OCI-LY7 (cell line): ENCODE data around the gene WASHC2C. TPM values are rescaled to one million over a fixed set of nuclear protein-coding genes. Genes with fewer than 3 reads are reported as not detected.
"Not testable (repeated sequence)": the region's sequence is repeated elsewhere in the genome, so short reads cannot be mapped to it uniquely, and the experiment has no call there.

Source experiments
- BruUV-seq: library from RNA; stranded (reverse); fragments of 400-500 nt; replicated peaks from 2 replicates; lab custom pipeline; 2021; lab: Mats Ljungman, UMichigan
- CTCF ChIA-PET: fragments of 300-600 bp; sonication (Branson Sonifier 250); formaldehyde crosslinking; loops from one replicate; lab custom pipeline; 2022; ENCODE audit warnings: antibody characterized with exemption; ENCODE audit not compliant: unreplicated experiment; lab: Charles Lee
- POLR2A ChIA-PET: fragments of 300-600 bp; sonication (Branson Sonifier 250); formaldehyde crosslinking; loops from one replicate; lab custom pipeline; 2022; ENCODE audit warnings: antibody characterized with exemption; lab: Charles Lee
- DNase-seq: peaks from one replicate; pipeline ENCODE4 v3.0.0-alpha.2; 2015; ENCODE audit warnings: low spot score
- H2AFZ ChIP-seq: fragments of 200-600 bp; sonication (generic), shearing (Covaris generic); 2 replicates; pipeline ENCODE4 v1.6.1; 2014; ENCODE audit warnings: mild to moderate bottlenecking, antibody characterized with exemption, low read length, moderate library complexity
- H3K27ac ChIP-seq: fragments of 200-600 bp; sonication (generic); 2 replicates; pipeline ENCODE4 v1.5.1; 2014; ENCODE audit warnings: mixed run types, low read depth, mild to moderate bottlenecking, moderate library complexity, low read length, inconsistent platforms; ENCODE audit not compliant: poor library complexity, severe bottlenecking
- H3K36me3 ChIP-seq: fragments of 200-600 bp; sonication (generic); 2 replicates; pipeline ENCODE4 v1.6.1; 2014; ENCODE audit warnings: mild to moderate bottlenecking, antibody characterized with exemption, low read length, moderate library complexity, mixed read lengths; ENCODE audit not compliant: insufficient read depth
- H3K4me1 ChIP-seq: fragments of 200-600 bp; sonication (generic); 2 replicates; pipeline ENCODE4 v1.5.1; 2014; ENCODE audit warnings: mild to moderate bottlenecking, low read length; ENCODE audit not compliant: insufficient read depth, poor library complexity, severe bottlenecking
- H3K4me2 ChIP-seq: fragments of 200-600 bp; sonication (generic); 2 replicates; pipeline ENCODE4 v1.6.1; 2014; ENCODE audit warnings: mild to moderate bottlenecking, low read length
- H3K4me3 ChIP-seq: fragments of 200-600 bp; sonication (generic); 2 replicates; pipeline ENCODE4 v1.5.1; 2014; ENCODE audit warnings: mild to moderate bottlenecking, low read depth, low read length; ENCODE audit not compliant: poor library complexity, severe bottlenecking
- H3K79me2 ChIP-seq: fragments of 200-600 bp; sonication (generic); 2 replicates; pipeline ENCODE4 v1.6.1; 2016; ENCODE audit warnings: low read depth, mild to moderate bottlenecking, low read length, moderate library complexity, mixed read lengths; ENCODE audit not compliant: insufficient read depth
- H3K9me2 ChIP-seq: fragments of 200-600 bp; sonication (generic); 2 replicates; pipeline ENCODE4 v1.6.1; 2016; ENCODE audit warnings: mild to moderate bottlenecking, low read length, mixed read lengths; ENCODE audit not compliant: insufficient read depth
- H3K9me3 ChIP-seq: fragments of 200-600 bp; sonication (generic); 2 replicates; pipeline ENCODE4 v1.6.1; 2014; ENCODE audit warnings: mild to moderate bottlenecking, mixed run types, low read length, mixed read lengths
- H4K20me1 ChIP-seq: fragments of 200-600 bp; sonication (generic); 2 replicates; pipeline ENCODE4 v1.6.1; 2014; ENCODE audit warnings: mild to moderate bottlenecking, antibody characterized with exemption, low read length, moderate library complexity, mixed read lengths; ENCODE audit not compliant: insufficient read depth
- intact Hi-C: fragments of 100-400 bp; cut with micrococcal nuclease; formaldehyde crosslinking; loops from one replicate; pipeline ENCODE4 v1.10.0; 2022; ENCODE audit not compliant: unreplicated experiment
- total RNA-seq, 2 experiments: library from RNA; depleted of rRNA in 1 of 2; stranded (reverse); fragments of >200 nt in 1 of 2; shearing (Covaris generic) in 1 of 2; gene quantifications; 2 replicates each; pipeline ENCODE4 v1.2.3, GENCODE V29; 2014 to 2022
- TF ChIP-seq, protein P1 (sequence below): fragments of 200-600 bp; sonication (generic); conservative IDR thresholded peaks from 2 replicates; pipeline ENCODE4 v1.5.1; 2014; ENCODE audit warnings: mild to moderate bottlenecking, antibody characterized with exemption, low read length, moderate library complexity, mixed read lengths

WASHC2C gene
- total RNA-seq, 2 experiments from 2014 or later, result 21.5 to 34.6 TPM

DNA sequence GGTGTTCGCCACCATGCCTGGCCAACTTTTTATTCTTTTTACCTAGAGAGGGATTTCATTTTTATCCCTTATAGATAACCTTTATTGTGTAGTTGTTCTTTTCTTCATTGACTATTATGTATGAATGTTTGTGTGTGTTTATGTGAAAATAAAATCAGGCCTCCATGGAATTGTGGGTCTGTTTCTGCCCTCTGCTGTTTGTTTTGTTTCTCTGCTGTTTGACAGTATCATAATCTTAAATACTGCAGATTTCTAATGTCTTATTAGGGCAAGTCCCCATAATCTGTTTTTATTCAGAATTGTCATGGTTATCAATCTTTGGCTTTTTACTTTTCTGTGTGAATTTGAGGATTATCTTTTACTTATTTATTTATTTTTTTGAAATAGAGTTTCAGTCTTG is 7.8 kb downstream of the WASHC2C start:
- not testable (repeated sequence) for BruUV-seq, H3K79me2 ChIP-seq

GRCh38 chr10:45741559-45741958 is 14.5 kb downstream of the WASHC2C start:
- H3K4me2 ChIP-seq, POLR2A ChIA-PET, H3K79me2 ChIP-seq, H3K9me2 ChIP-seq, H3K36me3 ChIP-seq, H2AFZ ChIP-seq, H3K4me3 ChIP-seq, H3K27ac ChIP-seq, H4K20me1 ChIP-seq, CTCF ChIA-PET, H3K9me3 ChIP-seq, DNase-seq, H3K4me1 ChIP-seq, BruUV-seq, intact Hi-C loops: not testable (repeated sequence)

More for the DNA sequence above, 7.8 kb downstream of the WASHC2C start:
- H3K9me3 ChIP-seq, POLR2A ChIA-PET, intact Hi-C loops, H3K9me2 ChIP-seq, H3K4me3 ChIP-seq, H3K4me2 ChIP-seq, H2AFZ ChIP-seq, H3K27ac ChIP-seq, CTCF ChIA-PET, H4K20me1 ChIP-seq, H3K36me3 ChIP-seq, H3K4me1 ChIP-seq: not testable (repeated sequence)
- TF ChIP-seq, protein P1, sequence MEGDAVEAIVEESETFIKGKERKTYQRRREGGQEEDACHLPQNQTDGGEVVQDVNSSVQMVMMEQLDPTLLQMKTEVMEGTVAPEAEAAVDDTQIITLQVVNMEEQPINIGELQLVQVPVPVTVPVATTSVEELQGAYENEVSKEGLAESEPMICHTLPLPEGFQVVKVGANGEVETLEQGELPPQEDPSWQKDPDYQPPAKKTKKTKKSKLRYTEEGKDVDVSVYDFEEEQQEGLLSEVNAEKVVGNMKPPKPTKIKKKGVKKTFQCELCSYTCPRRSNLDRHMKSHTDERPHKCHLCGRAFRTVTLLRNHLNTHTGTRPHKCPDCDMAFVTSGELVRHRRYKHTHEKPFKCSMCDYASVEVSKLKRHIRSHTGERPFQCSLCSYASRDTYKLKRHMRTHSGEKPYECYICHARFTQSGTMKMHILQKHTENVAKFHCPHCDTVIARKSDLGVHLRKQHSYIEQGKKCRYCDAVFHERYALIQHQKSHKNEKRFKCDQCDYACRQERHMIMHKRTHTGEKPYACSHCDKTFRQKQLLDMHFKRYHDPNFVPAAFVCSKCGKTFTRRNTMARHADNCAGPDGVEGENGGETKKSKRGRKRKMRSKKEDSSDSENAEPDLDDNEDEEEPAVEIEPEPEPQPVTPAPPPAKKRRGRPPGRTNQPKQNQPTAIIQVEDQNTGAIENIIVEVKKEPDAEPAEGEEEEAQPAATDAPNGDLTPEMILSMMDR, result peak; percentile 53; the same call in 1 of the 2 replicates
- DNase-seq, result peak; percentile 7

DNA sequence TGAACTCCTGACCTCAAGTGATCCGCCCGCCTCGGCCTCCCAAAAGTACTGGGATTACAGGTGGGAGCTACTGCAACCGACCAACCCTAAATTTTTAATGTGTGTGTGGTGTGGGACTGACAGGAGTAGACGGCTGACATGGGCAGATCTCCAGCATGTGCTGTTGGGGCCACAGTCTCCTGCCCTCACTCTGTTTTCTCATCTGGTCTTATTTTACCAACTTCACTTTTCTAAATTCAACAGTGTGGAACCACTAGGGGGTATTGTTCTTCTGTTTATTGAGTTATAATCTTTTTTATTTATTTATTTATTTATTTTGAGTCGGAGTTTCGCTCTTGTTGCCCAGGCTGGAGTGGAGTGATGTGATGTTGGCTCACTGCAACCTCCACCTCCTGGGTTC is 14.9 kb downstream of the WASHC2C start:
- intact Hi-C loops, H3K4me3 ChIP-seq, BruUV-seq, H2AFZ ChIP-seq, CTCF ChIA-PET, H3K4me1 ChIP-seq, H3K79me2 ChIP-seq, H3K36me3 ChIP-seq, H3K9me2 ChIP-seq, DNase-seq, H3K9me3 ChIP-seq, H3K4me2 ChIP-seq, H4K20me1 ChIP-seq, H3K27ac ChIP-seq: not testable (repeated sequence)
- POLR2A ChIA-PET, result interaction anchor here (0.6 kb wide), 1 partner anchor 66 kb away, joined by 4 read pairs; no protein-coding TSS in a partner anchor

GRCh38 chr10:45751141-45751540 is 24.1 kb downstream of the WASHC2C start:
- H3K4me3 ChIP-seq, H3K27ac ChIP-seq, H3K9me2 ChIP-seq, DNase-seq, BruUV-seq, H3K4me1 ChIP-seq, POLR2A ChIA-PET, intact Hi-C loops, H3K79me2 ChIP-seq, CTCF ChIA-PET, H3K36me3 ChIP-seq, H3K9me3 ChIP-seq, H3K4me2 ChIP-seq, H2AFZ ChIP-seq, H4K20me1 ChIP-seq: not testable (repeated sequence)

DNA sequence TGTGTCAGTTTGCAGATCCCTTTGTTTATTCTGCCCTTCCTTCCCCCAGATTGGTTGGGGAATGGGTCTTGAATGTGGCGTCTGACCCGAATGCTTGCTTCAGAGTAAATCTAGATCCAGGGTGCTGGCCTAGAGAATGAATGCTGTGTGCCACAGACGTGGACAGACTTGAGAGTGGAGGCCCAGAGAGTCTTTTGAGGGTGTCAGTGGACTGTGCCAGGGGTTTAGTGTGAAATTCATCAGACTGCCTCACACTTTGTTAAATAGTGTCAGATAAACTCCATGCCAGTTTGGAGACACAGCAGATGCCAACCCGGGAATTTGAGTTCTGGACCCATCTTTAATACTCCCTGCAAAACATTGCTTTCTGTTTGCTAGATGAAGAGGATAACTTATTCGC is 25.1 kb downstream of the WASHC2C start:
- POLR2A ChIA-PET, intact Hi-C loops, H3K4me3 ChIP-seq, H3K4me2 ChIP-seq, BruUV-seq, H3K9me3 ChIP-seq, H2AFZ ChIP-seq, H3K4me1 ChIP-seq, H3K9me2 ChIP-seq, H3K79me2 ChIP-seq, CTCF ChIA-PET, H4K20me1 ChIP-seq, H3K27ac ChIP-seq, H3K36me3 ChIP-seq, DNase-seq: not testable (repeated sequence)

GRCh38 chr10:45753979-45754495 is 27.0 kb downstream of the WASHC2C start:
- CTCF ChIA-PET, intact Hi-C loops: not testable (repeated sequence)

More at GRCh38 chr10:45753979-45754495, 27.0 kb downstream of the WASHC2C start:
- H3K9me3 ChIP-seq, H3K36me3 ChIP-seq, H3K4me3 ChIP-seq, BruUV-seq, H4K20me1 ChIP-seq, H3K4me1 ChIP-seq, POLR2A ChIA-PET, DNase-seq, H3K79me2 ChIP-seq, H3K27ac ChIP-seq, H3K4me2 ChIP-seq, H3K9me2 ChIP-seq, H2AFZ ChIP-seq: not testable (repeated sequence)
